WTC11 (cell line): ENCODE data around the gene ALDH1A2. TPM values are rescaled to one million over a fixed set of nuclear protein-coding genes. Genes with fewer than 3 reads are reported as not detected.

Experiments used
- ATAC-seq: fragments of 200-7000 bp; cut with Tn5 transposase; 2 replicates; pipeline ENCODE4 v1.10.0; 2021; ENCODE audit warnings: mild to moderate bottlenecking, moderate library complexity
- CTCF ChIA-PET: fragments of 300-600 bp; sonication (Branson Sonifier 250); formaldehyde crosslinking; loops from one replicate; lab custom pipeline; 2021; ENCODE audit warnings: antibody characterized with exemption; lab: Charles Lee
- POLR2A ChIA-PET: fragments of 350-600 bp; sonication (Branson Sonifier 250); formaldehyde crosslinking; loops from one replicate; lab custom pipeline; 2021; ENCODE audit warnings: antibody characterized with exemption; lab: Charles Lee
- DNase-seq: peaks from one replicate; pipeline ENCODE4 v3.0.0; 2021; ENCODE audit warnings: low spot score
- H3K27ac Mint-ChIP-seq: 2 replicates; pipeline ENCODE4 v1.8.0; 2021; ENCODE audit warnings: mixed read lengths
- H3K27me3 Mint-ChIP-seq: 2 replicates; pipeline ENCODE4 v1.8.0; 2021; ENCODE audit warnings: low read depth, mild to moderate bottlenecking, moderate library complexity, mixed read lengths
- H3K36me3 Mint-ChIP-seq: 2 replicates; pipeline ENCODE4 v1.8.0; 2021; ENCODE audit warnings: mixed read lengths
- H3K4me1 Mint-ChIP-seq: 2 replicates; pipeline ENCODE4 v1.8.0; 2022; ENCODE audit warnings: mixed read lengths
- H3K4me3 Mint-ChIP-seq: 2 replicates; pipeline ENCODE4 v1.8.0; 2021; ENCODE audit warnings: mild to moderate bottlenecking, moderate library complexity, mixed read lengths
- H3K9me3 Mint-ChIP-seq: 2 replicates; pipeline ENCODE4 v1.8.0; 2021; ENCODE audit warnings: mixed read lengths
- E2F5 ChIP-seq: sonication (generic); formaldehyde crosslinking; IDR thresholded peaks from 2 replicates; pipeline ENCODE4 v1.8.1; 2022; ENCODE audit warnings: mild to moderate bottlenecking, moderate library complexity, missing genetic modification reagents
- EMX1 ChIP-seq: fragments of 250-450 bp; sonication (Bioruptor Pico); IDR thresholded peaks from 2 replicates; pipeline ENCODE4 v1.8.0; 2021; ENCODE audit warnings: mild to moderate bottlenecking
- GABPB1 ChIP-seq: sonication (generic); formaldehyde crosslinking; IDR thresholded peaks from 2 replicates; pipeline ENCODE4 v1.8.1; 2023; ENCODE audit warnings: mild to moderate bottlenecking, missing genetic modification reagents
- GRHL2 ChIP-seq: fragments of 250-450 bp; sonication (Bioruptor Pico); IDR thresholded peaks from 2 replicates; pipeline ENCODE4 v1.8.0; 2022; ENCODE audit warnings: mild to moderate bottlenecking, moderate library complexity; ENCODE audit not compliant: insufficient replicate concordance, severe bottlenecking
- HMGA2 ChIP-seq: fragments of 250-450 bp; sonication (Bioruptor Pico); IDR thresholded peaks from 2 replicates; pipeline ENCODE4 v1.4.0; 2021; ENCODE audit warnings: mild to moderate bottlenecking, moderate library complexity
- MXD4 ChIP-seq: fragments of 250-450 bp; sonication (Bioruptor Pico); IDR thresholded peaks from 2 replicates; pipeline ENCODE4 v1.8.0; 2021; ENCODE audit warnings: mild to moderate bottlenecking, moderate library complexity, borderline replicate concordance
- OVOL2 ChIP-seq: fragments of 250-450 bp; sonication (Bioruptor Pico); IDR thresholded peaks from 2 replicates; pipeline ENCODE4 v1.9.0; 2021; ENCODE audit warnings: mild to moderate bottlenecking, borderline replicate concordance
- RORB ChIP-seq: fragments of 250-450 bp; sonication (Bioruptor Pico); IDR thresholded peaks from 2 replicates; pipeline ENCODE4 v1.9.0; 2021; ENCODE audit warnings: mild to moderate bottlenecking
- ZBTB21 ChIP-seq: sonication (generic); formaldehyde crosslinking; IDR thresholded peaks from 2 replicates; pipeline ENCODE4 v1.8.1; 2023; ENCODE audit warnings: mild to moderate bottlenecking, missing genetic modification reagents, borderline replicate concordance
- ZBTB43 ChIP-seq: sonication (generic); formaldehyde crosslinking; IDR thresholded peaks from 2 replicates; pipeline ENCODE4 v1.8.1; 2023; ENCODE audit warnings: mild to moderate bottlenecking, missing genetic modification reagents
- ZNF317 ChIP-seq: sonication (generic); formaldehyde crosslinking; IDR thresholded peaks from 2 replicates; pipeline ENCODE4 v1.8.1; 2023; ENCODE audit warnings: low read depth, mild to moderate bottlenecking, moderate library complexity, missing genetic modification reagents, borderline replicate concordance
- total RNA-seq: library from RNA; stranded (reverse); gene quantifications from 3 replicates; pipeline ENCODE4 v1.2.3, GENCODE V29; 2021
- TF ChIP-seq, protein P1 (sequence below): fragments of 250-450 bp; sonication (Bioruptor Pico); IDR thresholded peaks from 2 replicates; pipeline ENCODE4 v2.1.2; 2022; ENCODE audit warnings: mild to moderate bottlenecking, moderate library complexity
- TF ChIP-seq, protein P2 (sequence below): fragments of 250-450 bp; sonication (Bioruptor Pico); IDR thresholded peaks from 2 replicates; pipeline ENCODE4 v1.9.0; 2021; ENCODE audit warnings: mild to moderate bottlenecking

Gene ALDH1A2
- total RNA-seq, 1 experiment from 2014 or later = 1.1 TPM

DNA sequence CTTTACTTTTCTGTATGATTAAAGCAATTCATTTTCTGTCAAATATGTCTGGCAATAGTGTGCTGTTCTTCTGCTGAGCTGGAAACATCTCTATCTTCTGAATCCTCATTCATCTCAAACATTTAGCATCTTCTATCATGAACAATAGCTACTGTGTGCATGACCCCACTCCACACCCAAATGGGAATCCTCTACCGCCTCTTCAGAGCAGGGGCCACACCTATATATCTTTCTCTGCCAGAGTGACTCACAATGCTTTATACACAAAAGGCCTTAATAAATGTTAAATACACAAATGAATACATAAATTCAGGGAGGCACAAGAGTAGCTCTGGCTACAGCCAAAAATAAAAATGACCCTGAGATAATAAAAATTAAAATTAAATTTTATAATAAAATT lies 8.0 kb downstream of the ALDH1A2 start:
- TF ChIP-seq HMGA2 (CRISPR knock-in tag) (peak; percentile 36; the same call in 1 of the 2 replicates), RORB (CRISPR knock-in tag) (no peak), ZBTB21 (CRISPR knock-in tag) (no peak)
- H3K27me3 Mint-ChIP-seq = peaks cover 96% of the 10 kb centered on the region
- H3K9me3 Mint-ChIP-seq = no peaks in the 10 kb centered on the region
- H3K36me3 Mint-ChIP-seq = no peaks in the 10 kb centered on the region
- H3K4me3 Mint-ChIP-seq = no peak overlapping the region
- no peak for ATAC-seq
- no peak for DNase-seq
- no peaks in the 10 kb centered on the region for H3K4me1 Mint-ChIP-seq
- H3K27ac Mint-ChIP-seq = no peak overlapping the region
- POLR2A ChIA-PET = no interaction called here
- CTCF ChIA-PET = interaction anchor here (0.8 to 1.2 kb wide), 2 partner anchors 9 to 15 kb away, joined by 3 to 4 read pairs; no protein-coding TSS in a partner anchor

DNA sequence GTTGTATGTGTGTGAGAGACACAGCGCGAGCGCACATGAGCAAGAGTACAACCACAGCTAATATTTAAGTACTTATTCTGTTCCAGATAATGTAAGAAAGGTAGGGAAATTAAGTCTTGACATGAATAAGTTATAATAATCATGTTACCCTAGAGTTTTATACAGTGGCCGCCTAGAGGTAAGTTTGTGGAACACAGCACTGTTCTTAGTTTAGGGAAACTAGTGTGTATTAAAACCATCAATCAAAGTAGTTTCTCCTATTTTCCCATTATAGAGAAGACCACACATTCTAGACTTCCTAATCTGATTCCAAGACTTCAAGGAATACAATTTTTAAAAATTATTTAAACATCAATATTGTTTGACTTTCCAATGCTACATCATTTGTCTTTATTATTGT lies 9.5 kb downstream of the ALDH1A2 start:
- ATAC-seq (no peak), DNase-seq (no peak)
- Mint-ChIP-seq H3K9me3 (no peaks in the 10 kb centered on the region), H3K36me3 (no peaks in the 10 kb centered on the region), H3K4me3 (no peak overlapping the region), H3K27me3 (peaks cover 96% of the 10 kb centered on the region), H3K4me1 (peaks cover 8% of the 10 kb centered on the region), H3K27ac (no peak overlapping the region)
- ChIA-PET CTCF (interaction anchor here (1.3 to 1.4 kb wide), 2 partner anchors 15 to 190 kb away, joined by 3 to 4 read pairs; no protein-coding TSS in a partner anchor), POLR2A (no interaction called here)
- TF ChIP-seq HMGA2 (CRISPR knock-in tag) (no peak), ZBTB43 (no peak), E2F5 (CRISPR knock-in tag) (no peak), OVOL2 (CRISPR knock-in tag) (no peak), EMX1 (CRISPR knock-in tag) (no peak), GABPB1 (no peak), ZNF317 (CRISPR knock-in tag) (no peak)

- DNase-seq = no peak
- no peak overlapping the region for H3K27ac Mint-ChIP-seq
- POLR2A ChIA-PET = no interaction called here
Observed at GRCh38 chr15:58053315-58054153, 12.0 kb downstream of the ALDH1A2 start.

More at GRCh38 chr15:58053315-58054153, 12.0 kb downstream of the ALDH1A2 start:
- no peak overlapping the region for H3K4me3 Mint-ChIP-seq
- no peak for ATAC-seq
- H3K27me3 Mint-ChIP-seq = peaks cover 97% of the 10 kb centered on the region
- TF ChIP-seq GRHL2 (CRISPR knock-in tag) (no peak), MXD4 (no peak)
- TF ChIP-seq, protein P1, sequence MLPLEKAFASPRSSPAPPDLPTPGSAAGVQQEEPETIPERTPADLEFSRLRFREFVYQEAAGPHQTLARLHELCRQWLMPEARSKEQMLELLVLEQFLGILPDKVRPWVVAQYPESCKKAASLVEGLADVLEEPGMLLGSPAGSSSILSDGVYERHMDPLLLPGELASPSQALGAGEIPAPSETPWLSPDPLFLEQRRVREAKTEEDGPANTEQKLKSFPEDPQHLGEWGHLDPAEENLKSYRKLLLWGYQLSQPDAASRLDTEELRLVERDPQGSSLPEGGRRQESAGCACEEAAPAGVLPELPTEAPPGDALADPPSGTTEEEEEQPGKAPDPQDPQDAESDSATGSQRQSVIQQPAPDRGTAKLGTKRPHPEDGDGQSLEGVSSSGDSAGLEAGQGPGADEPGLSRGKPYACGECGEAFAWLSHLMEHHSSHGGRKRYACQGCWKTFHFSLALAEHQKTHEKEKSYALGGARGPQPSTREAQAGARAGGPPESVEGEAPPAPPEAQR (CRISPR knock-in tag) = no peak
- TF ChIP-seq, protein P2, sequence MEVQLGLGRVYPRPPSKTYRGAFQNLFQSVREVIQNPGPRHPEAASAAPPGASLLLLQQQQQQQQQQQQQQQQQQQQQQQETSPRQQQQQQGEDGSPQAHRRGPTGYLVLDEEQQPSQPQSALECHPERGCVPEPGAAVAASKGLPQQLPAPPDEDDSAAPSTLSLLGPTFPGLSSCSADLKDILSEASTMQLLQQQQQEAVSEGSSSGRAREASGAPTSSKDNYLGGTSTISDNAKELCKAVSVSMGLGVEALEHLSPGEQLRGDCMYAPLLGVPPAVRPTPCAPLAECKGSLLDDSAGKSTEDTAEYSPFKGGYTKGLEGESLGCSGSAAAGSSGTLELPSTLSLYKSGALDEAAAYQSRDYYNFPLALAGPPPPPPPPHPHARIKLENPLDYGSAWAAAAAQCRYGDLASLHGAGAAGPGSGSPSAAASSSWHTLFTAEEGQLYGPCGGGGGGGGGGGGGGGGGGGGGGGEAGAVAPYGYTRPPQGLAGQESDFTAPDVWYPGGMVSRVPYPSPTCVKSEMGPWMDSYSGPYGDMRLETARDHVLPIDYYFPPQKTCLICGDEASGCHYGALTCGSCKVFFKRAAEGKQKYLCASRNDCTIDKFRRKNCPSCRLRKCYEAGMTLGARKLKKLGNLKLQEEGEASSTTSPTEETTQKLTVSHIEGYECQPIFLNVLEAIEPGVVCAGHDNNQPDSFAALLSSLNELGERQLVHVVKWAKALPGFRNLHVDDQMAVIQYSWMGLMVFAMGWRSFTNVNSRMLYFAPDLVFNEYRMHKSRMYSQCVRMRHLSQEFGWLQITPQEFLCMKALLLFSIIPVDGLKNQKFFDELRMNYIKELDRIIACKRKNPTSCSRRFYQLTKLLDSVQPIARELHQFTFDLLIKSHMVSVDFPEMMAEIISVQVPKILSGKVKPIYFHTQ (CRISPR knock-in tag) = no peak
- H3K36me3 Mint-ChIP-seq = no peaks in the 10 kb centered on the region
- CTCF ChIA-PET = no interaction called here
- H3K4me1 Mint-ChIP-seq = peaks cover 26% of the 10 kb centered on the region
- H3K9me3 Mint-ChIP-seq = no peaks in the 10 kb centered on the region
